Right renal pelvis (tissue), 4 donors: ENCODE data around the gene HEATR3. TPM values are rescaled to one million over a fixed set of nuclear protein-coding genes. Genes with fewer than 3 reads are reported as not detected.

ENCODE experiments used
- DNase-seq, 4 donors: peaks; one replicate each; pipeline ENCODE4 v3.0.0-alpha.2; 2013; ENCODE audit warnings: low read depth in 4 of 4, low spot score in 3 of 4, missing footprints in 1 of 4
- polyA plus RNA-seq, 4 donors: library from polyadenylated mRNA; unstranded; fragments of 120-200 nt; gene quantifications; one replicate each; pipeline ENCODE4 v1.2.1, GENCODE V29; 2013; ENCODE audit not compliant: insufficient read length in 4 of 4

HEATR3 gene
- polyA plus RNA-seq, 4 donors, result 18.7 to 24.3 (median 19.8) TPM

GRCh38 chr16:50151322-50151721 is 85.6 kb downstream of the HEATR3 start:
- DNase-seq, result no peak

- no peak for DNase-seq
Observed at GRCh38 chr16:50151756-50152155, 86.0 kb downstream of the HEATR3 start.

GRCh38 chr16:50152351-50152806 is 86.6 kb downstream of the HEATR3 start:
- DNase-seq, result no peak

GRCh38 chr16:50152807-50153595 is 87.2 kb downstream of the HEATR3 start, which contains the start of gene TENT4B:
Gene TENT4B (plus strand): TSS chr16:50153306. CDS start chr16:50153622, 316 bp downstream.
- DNase-seq, result peak in 3 of 4 donors; percentile 66 to 89 (median 70)

- no peak for DNase-seq
Observed at GRCh38 chr16:50153596-50154419, 88.0 kb downstream of the HEATR3 start.

GRCh38 chr16:50154420-50154950 is 88.7 kb downstream of the HEATR3 start:
- no peak for DNase-seq

GRCh38 chr16:50155925-50156324 is 90.2 kb downstream of the HEATR3 start:
- DNase-seq, result no peak

Other genes with a start within 250 kb of the HEATR3 start
- gene ZNF423, start 209.9 kb upstream of the HEATR3 start, polyA plus RNA-seq, result 10 to 100 TPM; 26.0 to 28.4 (median 27.2) TPM
- gene CNEP1R1, start 40.7 kb upstream of the HEATR3 start, polyA plus RNA-seq, result 10 to 100 TPM; 21.2 to 33.5 (median 27.0) TPM
- 10 to 100 TPM; 14.8 to 20.4 (median 19.4) TPM for gene TENT4B, start 87.3 kb downstream of the HEATR3 start, polyA plus RNA-seq
- 1 to 10 TPM; 6.0 to 7.8 (median 6.7) TPM for gene ADCY7, start 200.6 kb downstream of the HEATR3 start, polyA plus RNA-seq